ENCODE measurements around the gene CABP7. TPM values are rescaled to one million over a fixed set of nuclear protein-coding genes. Genes with fewer than 3 reads are reported as not detected.

CABP7 gene
- total and polyA plus RNA-seq, 9 donors = 0.09 to 0.40 (median 0.15) TPM

DNA sequence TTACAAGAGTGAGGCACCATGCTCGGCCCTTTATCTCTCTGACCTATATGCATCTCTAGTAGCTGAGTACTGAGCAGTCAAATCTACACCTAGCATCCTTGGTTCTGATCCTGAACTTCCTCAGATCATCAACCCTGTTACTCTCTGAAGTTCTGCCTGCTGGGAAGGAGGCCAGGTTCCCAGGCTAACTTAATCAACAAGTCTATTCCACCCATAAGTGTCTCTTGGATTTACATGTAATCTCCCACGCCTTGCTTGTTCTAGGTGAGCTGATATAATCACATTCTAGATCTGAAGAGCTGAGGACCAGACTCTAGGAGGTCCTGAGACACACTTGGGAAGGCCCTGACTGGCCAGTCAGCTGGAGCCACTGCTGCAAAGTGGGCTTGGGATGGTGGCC lies 22.1 kb downstream of the CABP7 start:
- Histone ChIP-seq H3K4me1 (ENCODE audit: control insufficient read depth, insufficient read depth, low read length) (peaks cover 20% of the 10 kb centered on the region), H3K9me3 (replicated peaks; ENCODE audit: control insufficient read depth, low read depth, low read length) (no peaks in the 10 kb centered on the region), H3K36me3 (ENCODE audit: control insufficient read depth, insufficient read depth, low read length) (peaks cover 57% of the 10 kb centered on the region), H3K4me3 (ENCODE audit: low read length) (no peak overlapping the region), H3K27me3 (ENCODE audit: control insufficient read depth, insufficient read depth, low read length) (no peaks in the 10 kb centered on the region), H3K27ac (ENCODE audit: low read length) (no peak overlapping the region)
- WGBS (ENCODE audit: insufficient coverage) = 94% methylated on average over 2 of the region's 2 CpGs
- DNase-seq = no peak

DNA sequence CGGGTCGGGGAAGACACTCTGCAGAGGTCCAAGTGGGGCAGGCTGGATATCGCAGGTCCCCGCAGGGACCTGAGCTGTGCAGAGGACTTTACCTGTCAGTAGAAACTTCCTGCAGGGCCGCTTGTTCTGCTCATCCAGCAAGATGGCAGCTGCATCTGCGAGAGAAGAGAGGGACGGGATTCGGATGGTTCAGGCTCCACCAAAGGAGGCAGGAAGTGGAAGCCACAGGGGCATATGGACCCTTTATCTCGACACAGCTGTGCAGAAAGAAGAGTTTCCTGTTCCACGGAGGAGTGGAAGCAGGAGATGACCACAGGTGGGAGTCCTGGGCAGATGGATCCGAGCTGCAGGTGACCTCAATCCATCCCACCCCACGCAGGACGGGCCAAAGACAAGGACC lies 22.5 kb downstream of the CABP7 start:
- Histone ChIP-seq H3K9me3 (replicated peaks; ENCODE audit: control insufficient read depth, low read depth, low read length) (no peaks in the 10 kb centered on the region), H3K27ac (ENCODE audit: low read length) (no peak overlapping the region), H3K36me3 (ENCODE audit: control insufficient read depth, insufficient read depth, low read length) (peaks cover 58% of the 10 kb centered on the region), H3K27me3 (ENCODE audit: control insufficient read depth, insufficient read depth, low read length) (no peaks in the 10 kb centered on the region), H3K4me3 (ENCODE audit: low read length) (no peak overlapping the region), H3K4me1 (ENCODE audit: control insufficient read depth, insufficient read depth, low read length) (peaks cover 20% of the 10 kb centered on the region)
- no peak for DNase-seq
- WGBS (ENCODE audit: insufficient coverage) = 75% methylated on average over 12 of the region's 13 CpGs

DNA sequence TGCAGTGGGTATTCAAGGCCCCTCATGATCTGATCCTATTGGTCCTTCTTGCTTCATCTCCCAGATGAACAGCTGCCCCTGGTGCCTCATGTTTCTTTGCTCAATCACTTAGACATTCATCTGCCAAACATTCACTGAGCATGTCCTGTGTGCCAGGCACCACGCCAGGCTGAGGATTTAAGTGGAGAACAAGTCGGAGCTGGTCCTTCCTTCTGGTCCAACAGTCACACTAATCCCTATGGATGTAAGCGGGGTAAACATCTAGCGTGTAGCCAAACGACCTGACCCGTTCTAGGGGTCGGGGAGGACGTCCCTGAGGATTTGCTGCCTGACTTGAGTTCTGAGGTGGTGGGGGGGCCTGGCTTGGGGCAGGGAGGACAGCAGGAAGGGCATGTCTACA lies 25.1 kb downstream of the CABP7 start:
- WGBS (ENCODE audit: insufficient coverage) = 43% methylated on average over 3 of the region's 8 CpGs
- Histone ChIP-seq H3K36me3 (ENCODE audit: control insufficient read depth, insufficient read depth, low read length) (peaks cover 56% of the 10 kb centered on the region), H3K9me3 (replicated peaks; ENCODE audit: control insufficient read depth, low read depth, low read length) (no peaks in the 10 kb centered on the region), H3K4me3 (ENCODE audit: low read length) (no peak overlapping the region), H3K27me3 (ENCODE audit: control insufficient read depth, insufficient read depth, low read length) (no peaks in the 10 kb centered on the region), H3K27ac (ENCODE audit: low read length) (peak overlapping the region; percentile 71), H3K4me1 (ENCODE audit: control insufficient read depth, insufficient read depth, low read length) (peaks cover 14% of the 10 kb centered on the region)
- DNase-seq = peak; percentile 91

GRCh38 chr22:29747832-29748231 lies 28.0 kb downstream of the CABP7 start:
- Histone ChIP-seq H3K27ac (ENCODE audit: low read length) (no peak overlapping the region), H3K27me3 (ENCODE audit: control insufficient read depth, insufficient read depth, low read length) (no peaks in the 10 kb centered on the region), H3K4me1 (ENCODE audit: control insufficient read depth, insufficient read depth, low read length) (peaks cover 14% of the 10 kb centered on the region), H3K9me3 (replicated peaks; ENCODE audit: control insufficient read depth, low read depth, low read length) (no peaks in the 10 kb centered on the region), H3K36me3 (ENCODE audit: control insufficient read depth, insufficient read depth, low read length) (peaks cover 34% of the 10 kb centered on the region), H3K4me3 (ENCODE audit: low read length) (no peak overlapping the region)
- 89% methylated on average over 7 of the region's 7 CpGs for WGBS (ENCODE audit: insufficient coverage)
- DNase-seq = no peak

GRCh38 chr22:29748248-29748893 lies 28.6 kb downstream of the CABP7 start:
- Histone ChIP-seq H3K4me3 (ENCODE audit: low read length) (no peak overlapping the region), H3K4me1 (ENCODE audit: control insufficient read depth, insufficient read depth, low read length) (peaks cover 14% of the 10 kb centered on the region), H3K9me3 (replicated peaks; ENCODE audit: control insufficient read depth, low read depth, low read length) (no peaks in the 10 kb centered on the region), H3K27me3 (ENCODE audit: control insufficient read depth, insufficient read depth, low read length) (no peaks in the 10 kb centered on the region), H3K27ac (ENCODE audit: low read length) (no peak overlapping the region), H3K36me3 (ENCODE audit: control insufficient read depth, insufficient read depth, low read length) (peaks cover 34% of the 10 kb centered on the region)
- WGBS (ENCODE audit: insufficient coverage) = 89% methylated on average over 8 of the region's 9 CpGs
- DNase-seq = no peak

DNA sequence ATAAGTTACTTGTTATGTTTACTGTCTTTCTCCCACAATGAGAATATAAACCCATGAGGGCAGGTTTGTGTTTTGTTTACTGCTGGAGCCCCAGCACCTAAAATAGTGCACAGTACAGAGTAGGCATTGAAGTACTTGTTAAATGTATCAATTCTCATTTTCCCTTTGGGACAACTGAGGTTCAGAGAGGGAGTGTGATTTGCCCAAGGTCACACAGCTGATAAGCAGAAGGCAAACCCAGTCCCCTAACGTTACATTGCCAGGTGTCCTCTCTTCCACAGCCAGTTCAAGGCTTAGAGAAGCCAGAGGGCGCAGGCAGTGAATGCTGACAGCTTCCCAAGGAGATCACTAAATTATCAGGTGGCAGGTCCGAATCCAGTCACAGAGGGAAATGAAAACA lies 30.2 kb downstream of the CABP7 start:
- no peak overlapping the region for H3K27ac ChIP-seq (ENCODE audit: low read length)
- WGBS (ENCODE audit: insufficient coverage) = 100% methylated on average over 2 of the region's 3 CpGs
- H3K4me1 ChIP-seq (ENCODE audit: control insufficient read depth, insufficient read depth, low read length) = peaks cover 7% of the 10 kb centered on the region
- no peaks in the 10 kb centered on the region for H3K27me3 ChIP-seq (ENCODE audit: control insufficient read depth, insufficient read depth, low read length)
- no peak for DNase-seq
- no peaks in the 10 kb centered on the region for H3K9me3 ChIP-seq (replicated peaks; ENCODE audit: control insufficient read depth, low read depth, low read length)
- H3K36me3 ChIP-seq (ENCODE audit: control insufficient read depth, insufficient read depth, low read length) = peaks cover 34% of the 10 kb centered on the region
- H3K4me3 ChIP-seq (ENCODE audit: low read length) = no peak overlapping the region

GRCh38 chr22:29750559-29751538 lies 31.0 kb downstream of the CABP7 start:
- Histone ChIP-seq H3K27me3 (ENCODE audit: control insufficient read depth, insufficient read depth, low read length) (no peaks in the 10 kb centered on the region), H3K4me1 (ENCODE audit: control insufficient read depth, insufficient read depth, low read length) (peaks cover 3% of the 10 kb centered on the region), H3K27ac (ENCODE audit: low read length) (no peak overlapping the region), H3K36me3 (ENCODE audit: control insufficient read depth, insufficient read depth, low read length) (peaks cover 32% of the 10 kb centered on the region), H3K9me3 (replicated peaks; ENCODE audit: control insufficient read depth, low read depth, low read length) (no peaks in the 10 kb centered on the region), H3K4me3 (ENCODE audit: low read length) (no peak overlapping the region)
- 56% methylated on average over 4 of the region's 11 CpGs for WGBS (ENCODE audit: insufficient coverage)
- DNase-seq = peak; percentile 77

DNA sequence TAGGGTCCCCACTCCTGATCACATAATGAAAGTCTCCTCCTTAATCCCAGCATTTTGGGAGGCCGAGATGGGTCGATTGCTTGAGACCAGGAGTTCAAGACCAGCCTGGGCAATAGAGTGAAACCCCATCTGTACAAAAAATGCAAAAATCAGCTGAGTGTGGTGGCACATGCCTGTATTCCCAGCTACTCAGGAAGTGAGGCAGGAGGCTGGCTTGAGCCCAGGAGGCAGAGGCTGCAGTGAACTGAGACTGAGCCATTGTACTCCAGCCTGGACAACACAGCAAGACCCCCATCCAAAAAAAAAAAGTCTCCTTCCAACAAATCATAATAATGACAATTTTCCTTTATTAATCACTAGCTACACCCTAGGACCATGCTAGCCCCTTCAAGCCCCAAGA lies 31.9 kb downstream of the CABP7 start:
- no CpG with 5 or more reads among the region's 2 CpGs for WGBS (ENCODE audit: insufficient coverage)
- DNase-seq = no peak
- H3K27me3 ChIP-seq (ENCODE audit: control insufficient read depth, insufficient read depth, low read length) = no peaks in the 10 kb centered on the region
- H3K9me3 ChIP-seq (replicated peaks; ENCODE audit: control insufficient read depth, low read depth, low read length) = no peaks in the 10 kb centered on the region
- H3K36me3 ChIP-seq (ENCODE audit: control insufficient read depth, insufficient read depth, low read length) = peaks cover 30% of the 10 kb centered on the region
- H3K4me3 ChIP-seq (ENCODE audit: low read length) = no peak overlapping the region
- no peak overlapping the region for H3K27ac ChIP-seq (ENCODE audit: low read length)
- H3K4me1 ChIP-seq (ENCODE audit: control insufficient read depth, insufficient read depth, low read length) = peaks cover 6% of the 10 kb centered on the region

DNA sequence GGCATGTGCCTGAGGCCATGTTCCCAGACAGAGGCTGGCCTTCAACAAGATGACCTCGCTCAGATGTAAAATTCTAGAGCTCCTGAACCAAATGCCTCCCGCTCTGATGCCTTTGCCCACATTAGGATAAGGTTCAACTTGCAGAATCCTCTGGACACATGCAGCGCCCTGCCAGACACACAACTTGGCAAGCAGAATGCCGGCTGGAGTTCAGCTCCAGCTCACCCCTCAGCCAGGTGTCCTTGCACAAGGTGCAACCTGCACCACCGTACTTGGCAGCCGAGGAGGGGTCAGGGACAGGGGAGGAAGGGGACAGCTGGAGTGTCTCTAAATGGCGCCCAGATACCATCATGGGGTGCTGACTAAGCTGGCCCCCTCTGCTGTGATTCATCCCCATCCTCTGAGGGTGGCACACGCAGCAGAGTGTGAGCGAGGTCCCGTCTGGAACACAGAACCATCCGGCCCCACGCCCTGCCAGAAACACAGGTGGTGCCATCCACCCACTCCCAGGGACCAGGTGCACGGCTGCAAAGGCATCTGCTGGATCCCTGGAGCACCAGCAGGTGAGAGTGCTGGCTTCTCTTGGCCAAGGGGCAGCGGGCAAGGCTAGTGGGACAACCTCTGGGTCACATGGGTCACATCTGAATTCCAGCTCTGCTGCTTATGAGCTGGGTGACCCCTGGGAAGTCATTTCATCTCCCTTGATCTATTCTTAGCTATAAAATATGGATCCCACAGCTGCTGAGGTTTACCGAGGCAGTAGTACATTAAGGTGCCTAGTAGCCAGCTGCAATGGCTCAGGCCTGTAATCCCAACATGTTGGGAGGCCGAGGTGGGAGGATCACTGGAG lies 34.2 kb downstream of the CABP7 start:
- H3K4me1 ChIP-seq (ENCODE audit: control insufficient read depth, insufficient read depth, low read length) = peaks cover 6% of the 10 kb centered on the region
- WGBS (ENCODE audit: insufficient coverage) = 83% methylated on average over 15 of the region's 16 CpGs
- DNase-seq = no peak
- no peak overlapping the region for H3K4me3 ChIP-seq (ENCODE audit: low read length)
- no peak overlapping the region for H3K27ac ChIP-seq (ENCODE audit: low read length)
- no peaks in the 10 kb centered on the region for H3K27me3 ChIP-seq (ENCODE audit: control insufficient read depth, insufficient read depth, low read length)
- H3K36me3 ChIP-seq (ENCODE audit: control insufficient read depth, insufficient read depth, low read length) = peaks cover 10% of the 10 kb centered on the region
- H3K9me3 ChIP-seq (replicated peaks; ENCODE audit: control insufficient read depth, low read depth, low read length) = no peaks in the 10 kb centered on the region
